ENCODE measurements around the gene YTHDF1. TPM values are rescaled to one million over a fixed set of nuclear protein-coding genes. Genes with fewer than 3 reads are reported as not detected.

Gene YTHDF1
- total and polyA plus RNA-seq, 2 of the 8 experiments (the other 6 are each of a cell fraction or from before 2014, with no cell fraction given): 32.8 to 66.0 TPM

DNA sequence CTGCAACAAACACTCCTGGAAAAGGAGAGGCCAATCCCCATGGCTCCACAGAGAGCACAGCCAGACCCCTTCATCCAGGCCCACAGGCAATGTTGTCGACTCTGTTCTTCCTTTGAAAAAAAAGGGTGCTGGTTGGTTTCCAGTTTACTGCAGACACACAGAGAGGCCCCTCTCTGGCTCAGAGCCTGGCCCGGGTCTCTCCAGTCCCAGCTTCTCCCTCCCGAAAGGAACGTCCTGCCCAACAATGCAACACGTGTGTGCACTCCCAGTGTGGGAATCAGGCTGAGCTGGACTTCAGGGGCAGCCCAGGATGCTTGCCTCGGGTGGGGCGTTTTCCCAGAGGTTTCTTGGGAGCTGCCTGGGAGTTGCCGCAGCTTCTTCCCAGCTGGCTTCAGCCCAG, 42.9 kb upstream of the YTHDF1 start:
- FAIRE-seq: no peak
- H3K27me3 ChIP-seq (replicated peaks in 1 of 4; ENCODE audit: control insufficient read depth in 3 of 4, extremely low read depth in 1 of 4, insufficient read depth in 3 of 4, low read length in 3 of 4): peaks cover 2 to 31% (median 21%) of the 10 kb centered on the region in 4 experiments; a peak in 6 of 7 replicates

More for the DNA sequence above, 42.9 kb upstream of the YTHDF1 start:
- H3K18ac ChIP-seq (ENCODE audit: extremely low read depth, low read length): no peak overlapping the region
- no peak for TF ChIP-seq BCL11A (IDR thresholded peaks at IDR 0.05; ENCODE audit: low read depth in 2 of 2, low read length in 2 of 2)
- TF ChIP-seq, protein P1, sequence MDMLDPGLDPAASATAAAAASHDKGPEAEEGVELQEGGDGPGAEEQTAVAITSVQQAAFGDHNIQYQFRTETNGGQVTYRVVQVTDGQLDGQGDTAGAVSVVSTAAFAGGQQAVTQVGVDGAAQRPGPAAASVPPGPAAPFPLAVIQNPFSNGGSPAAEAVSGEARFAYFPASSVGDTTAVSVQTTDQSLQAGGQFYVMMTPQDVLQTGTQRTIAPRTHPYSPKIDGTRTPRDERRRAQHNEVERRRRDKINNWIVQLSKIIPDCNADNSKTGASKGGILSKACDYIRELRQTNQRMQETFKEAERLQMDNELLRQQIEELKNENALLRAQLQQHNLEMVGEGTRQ (IDR thresholded peaks at IDR 0.05; ENCODE audit: low read length): no peak
- TF ChIP-seq MAFK (IDR thresholded peaks at IDR 0.05; ENCODE audit: low read depth, low read length): no peak
- POLR2A ChIA-PET (ENCODE audit: partially characterized antibody): interaction anchor here (1.1 to 1.6 kb wide), 3 partner anchors 24 to 33 kb away, joined by 3 to 4 read pairs (median 3); no protein-coding TSS in a partner anchor
- no peak overlapping the region for H3K4me3 ChIP-seq (ENCODE audit: extremely low read depth in 1 of 4, insufficient read depth in 2 of 4, low read depth in 3 of 4, low read length in 4 of 4)
- no peak overlapping the region; the same call in 1 of the 2 replicates for H4K8ac ChIP-seq (ENCODE audit: extremely low read depth, insufficient read depth, low read length)
- H2AFZ ChIP-seq (ENCODE audit: low read length): no peak overlapping the region
- H3K36me3 ChIP-seq (ENCODE audit: control insufficient read depth in 2 of 4, insufficient read depth in 4 of 4, low read length in 3 of 4): no peaks in the 10 kb centered on the region; a peak in 1 of 8 replicates
- CTCF ChIA-PET (ENCODE audit: partially characterized antibody): interaction anchor here (0.9 to 4.1 kb wide), 6 partner anchors 11 to 49 kb away, joined by 3 to 40 read pairs (median 12); no protein-coding TSS in a partner anchor
- H3K4me1 ChIP-seq (replicated peaks in 1 of 4; ENCODE audit: control insufficient read depth in 3 of 4, insufficient read depth in 4 of 4, low read length in 3 of 4): peaks cover 2 to 14% (median 8%) of the 10 kb centered on the region in 4 experiments
- H3K23me2 ChIP-seq (ENCODE audit: low read depth, low read length): peaks cover 11% of the 10 kb centered on the region; the same call in 1 of the 2 replicates
- 88% methylated on average over 7 of the region's 8 CpGs; no CpG with 5 or more reads in 1 of the 2 experiments for WGBS, 2 experiments (ENCODE audit: extremely low coverage in 1 of 2, insufficient coverage in 1 of 2, insufficient read length in 1 of 2, insufficient replicate concordance in 2 of 2, low coverage in 1 of 2, low lambda C conversion rate in 2 of 2, missing lambda C conversion rate in 1 of 2)
- H3K9me3 ChIP-seq (ENCODE audit: insufficient read depth in 2 of 2, low read depth in 1 of 2, low read length in 1 of 2): no peaks in the 10 kb centered on the region
- no peak overlapping the region for H2BK5ac ChIP-seq (ENCODE audit: low read depth, low read length)
- no peak overlapping the region for H2BK12ac ChIP-seq (ENCODE audit: low read depth, low read length)
- H3K79me2 ChIP-seq (ENCODE audit: control insufficient read depth in 1 of 2, insufficient read depth in 2 of 2, low read length in 2 of 2): no peaks in the 10 kb centered on the region
- H4K5ac ChIP-seq (ENCODE audit: insufficient read length, low read depth, low read length): no peak overlapping the region
- no peak overlapping the region for H3K14ac ChIP-seq (ENCODE audit: insufficient read length)
- no peak for DNase-seq (ENCODE audit: low read depth in 1 of 2, low spot score in 2 of 2)
- peaks cover 0 to 4% of the 10 kb centered on the region in 2 experiments for H4K20me1 ChIP-seq (replicated peaks in 1 of 2; ENCODE audit: control insufficient read depth in 1 of 2, insufficient read depth in 2 of 2, low read length in 2 of 2)
- no peak overlapping the region for H2BK20ac ChIP-seq (ENCODE audit: low read length)
- no peak overlapping the region for H3K27ac ChIP-seq (ENCODE audit: low read depth, low read length)
- H3K4me2 ChIP-seq (ENCODE audit: insufficient read depth in 1 of 2, low read depth in 2 of 2, low read length in 2 of 2): no peak overlapping the region
- no peaks in the 10 kb centered on the region for H3K79me1 ChIP-seq (ENCODE audit: low read depth, low read length)
- no peak overlapping the region for H3K9ac ChIP-seq (replicated peaks in 1 of 4; ENCODE audit: extremely low read depth in 1 of 4, low read depth in 3 of 4, low read length in 3 of 4)
- H3K23ac ChIP-seq (ENCODE audit: insufficient read length): no peak overlapping the region
- H4K91ac ChIP-seq (replicated peaks; ENCODE audit: insufficient read length, low read length): no peak overlapping the region
- H3K4ac ChIP-seq (replicated peaks; ENCODE audit: insufficient read length, low read depth, low read length): no peak overlapping the region
- no peak overlapping the region for H3K56ac ChIP-seq (replicated peaks; ENCODE audit: insufficient read length, low read depth, low read length)
- H2BK15ac ChIP-seq (ENCODE audit: low read length): no peak overlapping the region
- H2AK5ac ChIP-seq (ENCODE audit: low read depth, low read length): no peak overlapping the region
- no peak overlapping the region for H2BK120ac ChIP-seq (replicated peaks; ENCODE audit: low read depth, low read length)

All from H1 (cell line).